DMS153 treated with DMSO at 0.1 percent for 48 hours (cell line): ENCODE results near the gene UQCC5.

Experiments
- DNase-seq: peaks from one replicate; lab custom pipeline; 2025; ENCODE audit not compliant: unreplicated experiment; lab: John Stamatoyannopoulos, UW

UQCC5 gene

DNA sequence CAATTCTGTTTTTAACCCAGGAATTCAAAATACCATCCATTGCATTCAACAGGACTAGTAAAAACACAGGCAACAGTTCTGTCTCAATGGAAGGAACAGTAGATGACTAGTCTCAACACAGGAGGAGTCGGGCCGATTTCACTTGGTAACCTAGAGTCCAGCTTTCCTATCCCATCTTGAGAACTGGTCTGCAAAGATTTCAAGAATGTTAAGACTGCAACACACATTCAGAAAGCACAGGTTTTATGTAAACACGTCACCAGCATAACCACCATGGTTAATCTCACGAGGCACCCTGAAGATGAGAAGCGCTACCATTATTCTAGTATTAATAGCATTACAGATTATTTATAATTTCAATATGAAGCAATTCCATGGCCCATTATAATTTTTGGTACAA is 22.0 kb downstream of the UQCC5 start:
- no peak for DNase-seq

DNA sequence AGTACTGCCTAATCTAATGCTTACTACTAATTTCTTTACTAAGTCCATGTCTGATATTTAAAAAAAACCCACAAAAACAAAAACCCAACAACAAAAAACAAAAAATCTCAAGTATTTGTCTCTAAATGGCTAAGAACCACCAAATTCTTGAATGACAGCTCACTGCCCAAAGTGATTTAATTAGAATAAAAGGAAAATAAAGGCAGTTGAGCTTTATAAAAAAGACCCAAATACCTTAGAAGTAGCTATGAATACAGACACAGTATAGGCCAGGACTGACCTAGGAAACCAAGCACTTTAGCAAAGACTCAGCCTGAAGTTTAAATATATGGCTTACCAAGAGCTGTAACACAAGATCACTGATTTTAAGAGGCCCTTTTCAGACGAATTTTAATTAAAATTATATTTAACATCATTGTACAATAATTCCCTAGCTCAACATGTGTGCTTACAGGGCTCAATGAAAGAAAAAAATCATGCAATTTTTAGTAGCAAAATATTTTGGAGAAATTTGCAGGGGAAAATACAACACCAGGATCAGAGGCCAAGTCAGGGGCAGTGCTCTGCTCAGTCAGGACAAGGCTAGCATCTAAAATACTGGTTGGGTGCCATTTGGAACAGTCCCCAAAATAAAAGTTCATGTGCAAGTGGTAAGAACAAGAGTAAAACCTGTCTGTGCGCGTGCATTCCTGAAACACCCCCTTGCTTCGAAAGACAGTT is 24.8 kb downstream of the UQCC5 start:
- no peak for DNase-seq

DNA sequence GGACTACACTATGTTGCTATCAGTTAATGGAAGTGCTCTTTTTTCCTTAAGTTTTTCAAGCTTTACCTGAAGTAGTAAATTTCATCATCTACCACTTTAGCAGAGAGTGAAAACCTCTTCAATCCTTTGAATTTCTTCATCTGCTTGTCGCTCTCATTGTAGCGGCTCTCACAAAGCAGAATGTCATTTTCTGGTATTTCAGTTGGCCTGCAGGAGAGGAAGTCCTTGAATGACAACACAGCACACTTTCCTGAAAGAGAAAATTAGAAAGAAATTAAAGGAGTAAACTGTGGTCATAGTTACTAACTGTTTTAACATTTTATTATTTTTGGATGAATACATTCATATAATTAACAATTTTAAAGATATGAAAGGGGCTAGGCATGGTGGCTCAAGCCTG is 27.6 kb downstream of the UQCC5 start:
- no peak for DNase-seq

DNA sequence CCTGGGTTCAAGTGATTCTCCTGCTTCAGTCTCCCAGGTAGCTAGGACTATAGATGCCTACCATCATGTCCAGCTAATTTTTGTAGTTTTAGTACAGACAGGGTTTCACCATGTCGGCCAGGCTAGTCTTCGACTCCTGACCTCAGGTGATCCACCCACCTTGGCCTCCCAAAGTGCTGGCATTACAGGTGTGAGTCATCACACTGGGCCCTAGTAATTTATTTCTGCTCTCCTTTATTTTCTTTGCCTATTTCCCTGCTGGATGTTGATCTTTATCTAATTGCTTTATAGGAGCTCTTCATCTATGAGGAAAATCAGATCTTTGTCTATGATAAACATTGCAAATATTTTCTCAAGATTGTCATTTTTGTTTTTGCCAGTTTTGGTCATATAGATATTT is 31.7 kb downstream of the UQCC5 start:
- DNase-seq: no peak

DNA sequence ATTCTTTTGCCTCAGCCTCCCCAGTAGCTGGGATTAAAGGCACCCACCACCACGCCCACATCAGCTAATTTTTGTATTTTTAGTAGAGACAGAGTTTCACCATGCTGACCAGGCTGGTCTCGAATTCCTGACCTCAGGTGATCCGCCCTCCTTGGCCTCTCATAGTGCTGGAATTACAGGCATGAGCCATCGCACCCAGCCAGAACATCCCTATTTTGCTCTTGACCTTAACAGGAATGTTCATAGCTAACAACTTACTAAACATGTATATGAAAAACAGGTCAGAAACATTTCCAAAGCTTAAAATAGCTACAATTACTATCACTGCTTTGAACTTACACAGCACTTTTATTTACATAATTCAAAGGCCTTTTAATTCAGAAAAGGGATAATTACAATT is 33.7 kb downstream of the UQCC5 start:
- no peak for DNase-seq

DNA sequence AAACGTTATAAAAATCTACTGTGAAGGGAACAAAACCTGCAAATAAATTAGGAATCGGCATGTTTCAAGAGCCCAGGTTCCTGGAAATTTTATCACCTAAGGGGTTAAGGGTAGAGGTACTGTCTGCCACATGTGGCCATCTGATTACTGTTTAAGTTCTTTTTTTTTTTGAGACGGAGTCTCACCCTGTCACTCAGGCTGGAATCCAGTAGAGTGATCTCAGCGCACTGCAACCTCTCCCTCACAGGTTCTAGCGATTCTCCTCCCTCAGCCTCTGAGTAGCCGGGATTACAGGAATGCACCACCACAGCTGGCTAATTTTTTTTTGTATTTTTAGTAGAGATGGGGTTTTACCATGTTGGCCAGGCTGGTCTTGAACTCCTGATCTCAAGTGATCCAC is 35.8 kb downstream of the UQCC5 start:
- DNase-seq: no peak

DNA sequence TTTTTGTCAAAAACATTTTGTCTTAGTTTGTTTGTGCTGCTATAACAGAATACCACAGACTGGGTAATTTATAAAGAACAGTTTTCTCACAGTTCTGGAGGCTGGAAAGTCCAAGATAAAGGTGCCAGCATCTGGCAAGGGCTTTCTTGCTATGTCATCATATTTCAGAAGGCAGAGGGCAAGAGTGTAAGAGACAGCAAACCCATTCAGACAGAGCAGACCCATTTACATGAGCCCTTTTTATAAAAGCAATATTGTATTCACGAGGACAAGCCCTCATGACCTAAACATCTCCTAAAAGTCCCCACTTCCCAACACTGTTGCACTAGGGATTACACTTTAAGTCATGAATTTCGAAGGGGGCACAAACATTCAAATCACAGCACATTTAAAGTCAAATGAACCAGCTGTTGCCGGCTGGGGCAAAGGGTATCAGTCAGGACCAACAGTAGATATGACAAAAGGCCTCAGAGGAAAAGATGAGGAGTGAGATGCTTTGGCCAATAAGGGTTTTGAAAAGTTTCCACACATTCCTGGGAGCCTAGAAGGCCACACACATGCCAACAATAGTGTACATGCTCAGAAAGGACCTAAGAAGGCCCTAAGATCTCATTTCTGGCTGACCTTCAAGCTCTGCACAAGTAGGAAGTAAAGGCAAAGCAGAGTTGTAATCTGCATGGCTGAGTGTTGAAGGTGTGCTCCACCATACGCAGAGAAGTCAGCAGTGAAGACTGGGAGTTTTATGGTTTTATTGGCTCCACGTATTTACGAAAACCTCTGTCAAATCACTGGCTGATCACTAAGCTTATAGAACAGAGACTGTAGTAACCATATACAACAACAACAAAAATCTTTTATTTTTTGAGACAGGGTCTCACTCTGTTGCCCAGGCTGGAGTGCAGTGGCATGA is 37.9 kb downstream of the UQCC5 start:
- DNase-seq: no peak
